Hepatocyte (in vitro differentiated cells): ENCODE measurements around the gene KIF7.

Experiments used
- EZH2 ChIP-seq: fragments of 200-600 bp; sonication (generic); IDR thresholded peaks from 2 replicates; pipeline ENCODE4 v1.6.1; 2016; ENCODE audit warnings: antibody characterized with exemption, mild to moderate bottlenecking, borderline replicate concordance
- EZH2phosphoT487 ChIP-seq: fragments of 200-600 bp; sonication (generic); IDR thresholded peaks from one replicate; pipeline ENCODE4 v1.6.1; 2018; ENCODE audit warnings: antibody characterized with exemption, mild to moderate bottlenecking, low read depth, moderate library complexity; ENCODE audit not compliant: unreplicated experiment, severe bottlenecking
- TF ChIP-seq, protein P1 (sequence below): fragments of 200-600 bp; sonication (generic); IDR thresholded peaks from 2 replicates; pipeline ENCODE4 v1.5.1; 2016; ENCODE audit warnings: antibody characterized with exemption, mild to moderate bottlenecking; ENCODE audit not compliant: poor library complexity

DNA sequence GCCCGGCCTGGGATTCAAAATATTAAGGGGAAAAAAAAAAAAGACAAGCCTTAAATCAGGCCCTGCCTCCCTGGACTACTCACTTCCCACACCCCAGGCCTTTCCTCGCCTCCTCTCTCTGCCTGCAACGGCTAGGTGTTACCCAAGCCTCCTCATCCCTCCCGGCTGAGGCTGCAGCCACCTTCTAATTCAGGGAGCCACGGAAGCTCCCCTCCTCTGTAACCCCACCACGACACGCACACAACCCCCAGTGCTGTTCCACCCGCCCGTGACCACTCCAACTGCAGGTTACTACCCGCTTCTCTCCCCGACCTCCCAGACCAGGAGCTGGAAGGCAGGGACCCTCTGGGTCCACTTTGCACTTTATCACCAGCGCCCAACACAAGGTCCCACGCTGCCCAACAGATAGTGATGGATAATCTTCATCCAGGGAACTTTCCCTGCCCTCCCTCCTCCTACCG, 936 bp downstream of the KIF7 start:
- TF ChIP-seq, protein P1, sequence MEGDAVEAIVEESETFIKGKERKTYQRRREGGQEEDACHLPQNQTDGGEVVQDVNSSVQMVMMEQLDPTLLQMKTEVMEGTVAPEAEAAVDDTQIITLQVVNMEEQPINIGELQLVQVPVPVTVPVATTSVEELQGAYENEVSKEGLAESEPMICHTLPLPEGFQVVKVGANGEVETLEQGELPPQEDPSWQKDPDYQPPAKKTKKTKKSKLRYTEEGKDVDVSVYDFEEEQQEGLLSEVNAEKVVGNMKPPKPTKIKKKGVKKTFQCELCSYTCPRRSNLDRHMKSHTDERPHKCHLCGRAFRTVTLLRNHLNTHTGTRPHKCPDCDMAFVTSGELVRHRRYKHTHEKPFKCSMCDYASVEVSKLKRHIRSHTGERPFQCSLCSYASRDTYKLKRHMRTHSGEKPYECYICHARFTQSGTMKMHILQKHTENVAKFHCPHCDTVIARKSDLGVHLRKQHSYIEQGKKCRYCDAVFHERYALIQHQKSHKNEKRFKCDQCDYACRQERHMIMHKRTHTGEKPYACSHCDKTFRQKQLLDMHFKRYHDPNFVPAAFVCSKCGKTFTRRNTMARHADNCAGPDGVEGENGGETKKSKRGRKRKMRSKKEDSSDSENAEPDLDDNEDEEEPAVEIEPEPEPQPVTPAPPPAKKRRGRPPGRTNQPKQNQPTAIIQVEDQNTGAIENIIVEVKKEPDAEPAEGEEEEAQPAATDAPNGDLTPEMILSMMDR = no peak
- TF ChIP-seq EZH2phosphoT487 (no peak), EZH2 (no peak)
